ENCODE results near the gene ZBTB40. TPM values are rescaled to one million over a fixed set of nuclear protein-coding genes. Genes with fewer than 3 reads are reported as not detected.

Gene ZBTB40
- total RNA-seq, 1 donor from 2014 or later = 15.3 TPM

DNA sequence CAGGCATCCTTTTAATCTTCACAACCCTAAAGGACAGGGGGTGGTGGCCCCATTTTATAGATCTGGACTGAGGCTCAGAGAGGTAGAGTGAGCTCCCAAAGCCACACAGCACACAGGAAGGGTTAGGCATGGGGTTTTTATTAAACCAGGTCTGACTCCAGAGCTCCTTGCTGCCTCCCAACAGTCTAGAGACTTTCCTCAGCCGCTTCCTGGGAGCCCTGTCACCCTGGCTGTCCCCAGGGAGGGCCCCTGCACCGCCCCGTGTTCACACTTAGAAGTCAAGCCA, 103.7 kb downstream of the ZBTB40 start:
- DNase-seq (ENCODE audit: low read depth) (no peak), FAIRE-seq (no peak)
- H3K4me1 Mint-ChIP-seq (ENCODE audit: low read depth, unreplicated experiment) = peaks cover 10% of the 10 kb centered on the region
- no peaks in the 10 kb centered on the region for H4K20me1 ChIP-seq (ENCODE audit: insufficient read depth, low read length)
- no peak overlapping the region for H3K27ac ChIP-seq (ENCODE audit: low read depth, low read length)
- H3K27me3 Mint-ChIP-seq (ENCODE audit: low read depth, unreplicated experiment) = peaks cover 80% of the 10 kb centered on the region
- no peak overlapping the region for H3K4me2 ChIP-seq (ENCODE audit: low read length)
- H3K4me3 ChIP-seq (ENCODE audit: insufficient read depth, low read depth, low read length) = no peak overlapping the region
- H3K36me3 Mint-ChIP-seq (ENCODE audit: low read depth, unreplicated experiment) = peaks cover 2% of the 10 kb centered on the region
- H3K27me3 ChIP-seq (ENCODE audit: insufficient read depth, low read length) = peaks cover 39% of the 10 kb centered on the region
- no peak overlapping the region for H3K9ac ChIP-seq (ENCODE audit: low read length)
- TF ChIP-seq EZH2 (IDR thresholded peaks at IDR 0.05; ENCODE audit: insufficient read depth, low read length) = no peak
- no peak for TF ChIP-seq CTCF (IDR thresholded peaks at IDR 0.05; ENCODE audit: insufficient read depth, low read depth, low read length)
- H3K79me2 ChIP-seq (ENCODE audit: insufficient read depth, low read length) = no peaks in the 10 kb centered on the region
- H3K9me3 ChIP-seq (ENCODE audit: insufficient read depth, low read depth, low read length) = no peaks in the 10 kb centered on the region
- H3K27ac Mint-ChIP-seq (ENCODE audit: unreplicated experiment) = no peak overlapping the region
- no peak overlapping the region for H2AFZ ChIP-seq (ENCODE audit: low read depth, low read length)
- no peaks in the 10 kb centered on the region for H3K9me3 Mint-ChIP-seq (ENCODE audit: unreplicated experiment)
- no peak overlapping the region for H3K4me3 Mint-ChIP-seq (ENCODE audit: unreplicated experiment)
- no peaks in the 10 kb centered on the region for H3K4me1 ChIP-seq (ENCODE audit: insufficient read depth, low read length)
- H3K36me3 ChIP-seq (ENCODE audit: insufficient read depth, low read length) = no peaks in the 10 kb centered on the region

DNA sequence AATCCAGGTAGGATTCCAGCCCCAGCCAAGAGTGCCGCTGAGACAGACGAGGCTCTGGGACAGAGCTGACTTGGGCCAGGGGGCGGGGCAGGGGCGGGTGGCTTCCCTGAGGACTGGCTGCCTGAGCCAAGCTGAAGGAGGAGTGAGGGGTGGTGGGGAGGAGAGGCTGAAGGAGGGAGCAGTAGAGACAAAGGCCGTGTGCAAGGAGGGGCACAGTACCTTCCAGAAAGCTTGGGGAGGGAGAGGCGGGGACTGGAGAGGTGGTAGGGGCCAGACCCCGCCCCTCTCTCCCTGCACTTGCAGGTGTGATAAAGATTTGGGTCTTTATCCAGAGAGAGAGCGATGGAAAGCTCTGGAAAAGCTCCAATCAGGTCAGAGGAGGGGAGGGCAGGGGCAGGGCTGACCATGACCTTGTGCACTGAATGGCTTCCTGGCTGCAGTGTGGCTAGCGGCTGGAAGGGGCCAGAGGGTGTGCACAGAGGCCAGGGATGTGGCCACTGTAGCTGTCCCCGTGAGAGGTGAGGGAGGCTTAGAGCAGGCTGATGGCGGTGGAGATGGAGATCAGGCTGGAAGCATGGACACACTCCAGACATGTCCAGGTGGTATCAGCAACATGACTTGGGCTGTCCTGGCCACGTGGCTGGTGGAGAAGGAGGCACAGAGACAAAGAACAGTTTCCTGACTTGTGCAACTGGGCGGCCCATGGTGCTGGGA, 104.9 kb downstream of the ZBTB40 start:
- peaks cover 83% of the 10 kb centered on the region for H3K27me3 Mint-ChIP-seq (ENCODE audit: low read depth, unreplicated experiment)
- no peak for DNase-seq (ENCODE audit: low read depth)
- H3K9me3 ChIP-seq (ENCODE audit: insufficient read depth, low read depth, low read length) = no peaks in the 10 kb centered on the region
- no peak overlapping the region for H3K27ac Mint-ChIP-seq (ENCODE audit: unreplicated experiment)
- no peak overlapping the region for H2AFZ ChIP-seq (ENCODE audit: low read depth, low read length)
- H4K20me1 ChIP-seq (ENCODE audit: insufficient read depth, low read length) = no peaks in the 10 kb centered on the region
- H3K27ac ChIP-seq (ENCODE audit: low read depth, low read length) = no peak overlapping the region
- H3K4me3 Mint-ChIP-seq (ENCODE audit: unreplicated experiment) = no peak overlapping the region
- no peak for FAIRE-seq
- peaks cover 49% of the 10 kb centered on the region for H3K27me3 ChIP-seq (ENCODE audit: insufficient read depth, low read length)
- H3K9ac ChIP-seq (ENCODE audit: low read length) = no peak overlapping the region
- peaks cover 2% of the 10 kb centered on the region for H3K36me3 Mint-ChIP-seq (ENCODE audit: low read depth, unreplicated experiment)
- H3K4me1 Mint-ChIP-seq (ENCODE audit: low read depth, unreplicated experiment) = peaks cover 10% of the 10 kb centered on the region
- no peak overlapping the region for H3K4me2 ChIP-seq (ENCODE audit: low read length)
- H3K36me3 ChIP-seq (ENCODE audit: insufficient read depth, low read length) = no peaks in the 10 kb centered on the region
- H3K9me3 Mint-ChIP-seq (ENCODE audit: unreplicated experiment) = peaks cover 6% of the 10 kb centered on the region
- no peaks in the 10 kb centered on the region for H3K79me2 ChIP-seq (ENCODE audit: insufficient read depth, low read length)
- H3K4me3 ChIP-seq (ENCODE audit: insufficient read depth, low read depth, low read length) = no peak overlapping the region
- H3K4me1 ChIP-seq (ENCODE audit: insufficient read depth, low read length) = no peaks in the 10 kb centered on the region
- TF ChIP-seq EZH2 (IDR thresholded peaks at IDR 0.05; ENCODE audit: insufficient read depth, low read length) (no peak), CTCF (IDR thresholded peaks at IDR 0.05; ENCODE audit: insufficient read depth, low read depth, low read length) (no peak)

- peaks cover 90% of the 10 kb centered on the region for H3K27me3 Mint-ChIP-seq (ENCODE audit: low read depth, unreplicated experiment)
These were observed 105.8 kb downstream of the ZBTB40 start for GRCh38 chr1:22557341-22557950.

More at GRCh38 chr1:22557341-22557950, 105.8 kb downstream of the ZBTB40 start:
- TF ChIP-seq CTCF (IDR thresholded peaks at IDR 0.05; ENCODE audit: insufficient read depth, low read depth, low read length) (no peak), EZH2 (IDR thresholded peaks at IDR 0.05; ENCODE audit: insufficient read depth, low read length) (no peak)
- Histone ChIP-seq H4K20me1 (ENCODE audit: insufficient read depth, low read length) (no peaks in the 10 kb centered on the region), H3K9ac (ENCODE audit: low read length) (no peak overlapping the region), H3K4me3 (ENCODE audit: insufficient read depth, low read depth, low read length) (no peak overlapping the region), H3K79me2 (ENCODE audit: insufficient read depth, low read length) (no peaks in the 10 kb centered on the region), H3K36me3 (ENCODE audit: insufficient read depth, low read length) (no peaks in the 10 kb centered on the region), H3K9me3 (ENCODE audit: insufficient read depth, low read depth, low read length) (no peaks in the 10 kb centered on the region), H3K27me3 (ENCODE audit: insufficient read depth, low read length) (peaks cover 58% of the 10 kb centered on the region), H2AFZ (ENCODE audit: low read depth, low read length) (no peak overlapping the region), H3K27ac (ENCODE audit: low read depth, low read length) (no peak overlapping the region), H3K4me2 (ENCODE audit: low read length) (no peak overlapping the region), H3K4me1 (ENCODE audit: insufficient read depth, low read length) (no peaks in the 10 kb centered on the region)
- H3K4me1 Mint-ChIP-seq (ENCODE audit: low read depth, unreplicated experiment) = peaks cover 10% of the 10 kb centered on the region
- DNase-seq (ENCODE audit: low read depth) (no peak), FAIRE-seq (no peak)
- peaks cover 6% of the 10 kb centered on the region for H3K9me3 Mint-ChIP-seq (ENCODE audit: unreplicated experiment)
- no peak overlapping the region for H3K4me3 Mint-ChIP-seq (ENCODE audit: unreplicated experiment)
- no peak overlapping the region for H3K27ac Mint-ChIP-seq (ENCODE audit: unreplicated experiment)
- peaks cover 2% of the 10 kb centered on the region for H3K36me3 Mint-ChIP-seq (ENCODE audit: low read depth, unreplicated experiment)

Measured in astrocyte (in vitro differentiated cells and primary cell).